ENCODE results near the gene HYAL1. TPM values are rescaled to one million over a fixed set of nuclear protein-coding genes. Genes with fewer than 3 reads are reported as not detected.

HYAL1 gene
- total and polyA plus RNA-seq, 9 donors = 1.8 to 9.3 (median 3.5) TPM

DNA sequence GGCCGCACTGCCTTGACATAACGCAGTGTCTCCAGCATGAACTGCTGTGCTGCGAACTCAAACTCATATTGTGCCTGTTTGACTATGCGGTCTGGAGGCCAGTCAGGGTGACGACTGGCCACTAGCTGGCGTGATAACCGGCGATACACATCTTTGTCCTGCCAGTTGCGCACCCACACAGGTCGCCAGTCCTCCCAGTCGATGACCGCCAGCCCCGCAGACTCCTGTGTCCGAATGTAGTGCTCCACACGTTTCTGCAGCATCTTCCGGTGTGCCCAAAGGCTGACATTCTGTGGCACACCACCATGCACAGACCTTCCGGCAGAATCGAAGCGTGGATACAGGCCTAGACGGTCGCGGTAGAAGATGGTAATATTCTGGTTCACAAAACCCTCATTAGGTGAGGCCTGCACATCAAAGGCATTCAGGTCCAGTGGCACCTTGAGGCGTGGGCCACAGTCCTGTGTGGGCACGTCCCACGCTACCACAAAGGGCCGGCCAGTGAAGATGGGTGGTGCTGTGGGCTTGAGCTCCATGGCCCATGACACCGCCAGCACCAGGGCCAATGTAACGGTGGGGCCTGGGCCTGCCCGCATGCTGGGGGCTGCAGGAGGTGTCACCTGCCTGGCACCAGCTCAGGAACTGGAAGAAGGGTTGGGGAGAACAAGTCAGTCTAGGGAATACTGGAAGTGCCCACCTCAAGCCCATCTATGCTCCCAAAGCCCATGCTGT lies 16.7 kb upstream of the HYAL1 start:
- H3K36me3 ChIP-seq = no peaks in the 10 kb centered on the region
- H3K27me3 ChIP-seq = no peaks in the 10 kb centered on the region
- peaks cover 22% of the 10 kb centered on the region for H3K4me1 ChIP-seq (ENCODE audit: insufficient read depth)
- intact Hi-C loops (cut with DNase I) = loop anchor here in 2 of 4 donors (2.0 to 10.0 kb wide), 2 partner anchors 17 to 55 kb away; partner anchors contain the start of genes HYAL1 (in 1 of the 2) and SEMA3B (in 1 of the 2)
- peak in 2 of 5 donors; percentile 51 for DNase-seq
- no peak overlapping the region for H3K27ac ChIP-seq
- H3K9me3 ChIP-seq = no peaks in the 10 kb centered on the region
- 75 to 80% (median 76%) methylated on average over 28 to 29 of the region's 29 CpGs for WGBS, 3 donors
- peak overlapping the region; percentile 65 for H3K4me3 ChIP-seq
- TF ChIP-seq, protein P1, sequence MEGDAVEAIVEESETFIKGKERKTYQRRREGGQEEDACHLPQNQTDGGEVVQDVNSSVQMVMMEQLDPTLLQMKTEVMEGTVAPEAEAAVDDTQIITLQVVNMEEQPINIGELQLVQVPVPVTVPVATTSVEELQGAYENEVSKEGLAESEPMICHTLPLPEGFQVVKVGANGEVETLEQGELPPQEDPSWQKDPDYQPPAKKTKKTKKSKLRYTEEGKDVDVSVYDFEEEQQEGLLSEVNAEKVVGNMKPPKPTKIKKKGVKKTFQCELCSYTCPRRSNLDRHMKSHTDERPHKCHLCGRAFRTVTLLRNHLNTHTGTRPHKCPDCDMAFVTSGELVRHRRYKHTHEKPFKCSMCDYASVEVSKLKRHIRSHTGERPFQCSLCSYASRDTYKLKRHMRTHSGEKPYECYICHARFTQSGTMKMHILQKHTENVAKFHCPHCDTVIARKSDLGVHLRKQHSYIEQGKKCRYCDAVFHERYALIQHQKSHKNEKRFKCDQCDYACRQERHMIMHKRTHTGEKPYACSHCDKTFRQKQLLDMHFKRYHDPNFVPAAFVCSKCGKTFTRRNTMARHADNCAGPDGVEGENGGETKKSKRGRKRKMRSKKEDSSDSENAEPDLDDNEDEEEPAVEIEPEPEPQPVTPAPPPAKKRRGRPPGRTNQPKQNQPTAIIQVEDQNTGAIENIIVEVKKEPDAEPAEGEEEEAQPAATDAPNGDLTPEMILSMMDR (IDR thresholded peaks at IDR 0.05) = no peak

DNA sequence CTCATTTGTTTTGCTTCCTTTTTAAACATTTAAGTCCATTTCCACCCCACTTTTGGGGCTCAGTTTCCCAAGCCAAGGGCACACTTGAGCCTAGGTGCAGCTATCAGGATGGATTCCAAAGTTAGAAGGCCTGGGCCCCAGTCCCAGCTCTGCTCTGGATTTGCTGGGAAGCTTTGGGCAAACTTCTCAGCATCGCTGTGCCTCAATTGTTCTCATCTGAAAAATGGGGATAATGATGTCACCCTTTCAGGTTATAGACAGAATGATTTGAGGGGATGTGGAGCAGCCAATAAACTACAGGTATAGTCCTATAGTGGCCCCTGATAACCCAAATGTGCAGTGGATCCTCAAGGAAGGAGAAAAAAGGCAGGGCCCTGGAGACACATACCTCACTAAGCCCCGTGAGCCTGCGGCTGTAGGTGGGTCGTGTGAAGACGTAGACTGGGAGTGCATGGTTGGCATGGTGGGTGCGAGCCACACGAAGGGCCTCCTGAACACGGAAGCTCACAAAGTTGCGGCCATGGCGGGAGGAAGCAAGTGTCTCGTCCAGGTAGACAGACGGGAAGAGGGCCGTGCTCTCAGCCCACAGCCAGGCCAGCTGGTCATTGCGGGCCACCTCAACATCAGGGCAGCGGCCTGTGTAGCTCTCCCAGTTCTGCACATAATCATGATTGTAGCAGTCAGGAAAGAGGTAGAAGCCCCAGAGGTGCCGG lies 16.0 kb upstream of the HYAL1 start:
- H3K9me3 ChIP-seq = no peaks in the 10 kb centered on the region
- no peak overlapping the region for H3K27ac ChIP-seq
- DNase-seq = peak in 1 of 5 donors; percentile 47
- WGBS, 3 donors = 83 to 89% (median 89%) methylated on average over 16 of the region's 16 CpGs
- H3K27me3 ChIP-seq = no peaks in the 10 kb centered on the region
- H3K36me3 ChIP-seq = no peaks in the 10 kb centered on the region
- peaks cover 22% of the 10 kb centered on the region for H3K4me1 ChIP-seq (ENCODE audit: insufficient read depth)
- intact Hi-C loops (cut with DNase I) = no loop called here
- no peak overlapping the region for H3K4me3 ChIP-seq
- TF ChIP-seq EP300 (IDR thresholded peaks at IDR 0.05) = no peak
- TF ChIP-seq POLR2A (IDR thresholded peaks at IDR 0.05) = no peak
- TF ChIP-seq, protein P1 (IDR thresholded peaks at IDR 0.05) = no peak

DNA sequence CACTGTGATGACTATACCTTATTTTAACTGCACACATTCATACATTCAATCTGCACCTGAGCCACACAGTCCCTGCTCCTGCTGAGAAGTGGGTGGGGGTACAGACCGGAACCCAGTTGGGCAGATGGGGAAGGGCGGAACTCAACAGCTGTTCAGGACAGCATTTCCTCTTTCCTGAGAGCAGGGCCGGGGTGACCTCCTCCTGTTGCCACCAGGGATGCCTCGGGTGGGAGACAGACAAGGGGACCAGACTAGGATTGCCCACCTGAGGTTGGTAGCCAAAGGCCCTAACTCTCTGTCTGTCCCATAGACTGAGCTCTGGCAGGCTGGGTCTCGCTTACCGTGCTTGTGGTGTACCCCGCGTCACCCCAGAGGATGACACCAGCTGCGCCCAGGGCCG lies 15.2 kb upstream of the HYAL1 start:
- Histone ChIP-seq H3K27me3 (no peaks in the 10 kb centered on the region), H3K4me1 (ENCODE audit: insufficient read depth) (peaks cover 22% of the 10 kb centered on the region), H3K9me3 (no peaks in the 10 kb centered on the region), H3K27ac (no peak overlapping the region), H3K36me3 (no peaks in the 10 kb centered on the region), H3K4me3 (no peak overlapping the region)
- TF ChIP-seq, protein P1 (IDR thresholded peaks at IDR 0.05) = no peak
- TF ChIP-seq POLR2A (IDR thresholded peaks at IDR 0.05) (no peak), EP300 (IDR thresholded peaks at IDR 0.05) (no peak)
- WGBS, 3 donors = 73 to 82% (median 78%) methylated on average over 10 of the region's 10 CpGs
- no peak for DNase-seq
- intact Hi-C loops (cut with DNase I) = no loop called here

DNA sequence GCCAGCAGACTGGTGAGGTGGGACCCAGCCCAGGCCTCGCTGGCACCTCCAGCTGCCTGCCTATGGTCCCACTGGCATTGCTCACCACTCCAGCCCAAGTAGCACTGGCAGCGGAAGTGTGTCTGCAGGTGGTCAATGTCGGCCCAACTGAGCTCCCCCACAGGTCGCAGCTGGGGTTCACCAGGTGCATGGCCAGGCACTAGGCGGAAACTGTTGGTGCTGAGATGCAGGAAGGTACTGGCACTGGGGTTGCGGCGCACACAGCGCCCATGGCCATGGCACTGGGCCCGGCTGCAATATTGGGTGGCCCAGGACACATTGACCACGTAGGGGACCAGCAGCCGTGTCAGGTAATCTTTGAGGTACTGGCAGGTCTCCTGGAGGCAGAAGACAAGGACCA lies 14.8 kb upstream of the HYAL1 start:
- 77 to 83% (median 77%) methylated on average over 9 to 11 of the region's 11 CpGs for WGBS, 3 donors
- TF ChIP-seq, protein P1 (IDR thresholded peaks at IDR 0.05) = no peak
- TF ChIP-seq POLR2A (IDR thresholded peaks at IDR 0.05) = no peak
- no peak for TF ChIP-seq EP300 (IDR thresholded peaks at IDR 0.05)
- Histone ChIP-seq H3K4me1 (ENCODE audit: insufficient read depth) (peaks cover 22% of the 10 kb centered on the region), H3K9me3 (no peaks in the 10 kb centered on the region), H3K4me3 (no peak overlapping the region), H3K27ac (no peak overlapping the region), H3K36me3 (no peaks in the 10 kb centered on the region), H3K27me3 (no peaks in the 10 kb centered on the region)
- DNase-seq = no peak
- intact Hi-C loops (cut with DNase I) = no loop called here
